GOT3 (cell line): Measurements from ENCODE around the gene NELFE.
"Not testable (repeated sequence)": the region's sequence is repeated elsewhere in the genome, so short reads cannot be mapped to it uniquely, and the experiment has no call there.

Source experiments
- DNase-seq: peaks from one replicate; lab custom pipeline; 2025; ENCODE audit warnings: mixed read lengths; lab: John Stamatoyannopoulos, UW

NELFE gene

GRCh38 chr6:31958741-31959739, at the start of gene NELFE, which contains the start of gene SKIC2:
Gene NELFE, minus strand, starts transcription at chr6:31958971. Its CDS starts 525 bp downstream, at chr6:31958446.
Gene SKIC2, plus strand, starts transcription at chr6:31959175. Its CDS starts 18 bp downstream, at chr6:31959193.
- DNase-seq, result peak; percentile 92

DNA sequence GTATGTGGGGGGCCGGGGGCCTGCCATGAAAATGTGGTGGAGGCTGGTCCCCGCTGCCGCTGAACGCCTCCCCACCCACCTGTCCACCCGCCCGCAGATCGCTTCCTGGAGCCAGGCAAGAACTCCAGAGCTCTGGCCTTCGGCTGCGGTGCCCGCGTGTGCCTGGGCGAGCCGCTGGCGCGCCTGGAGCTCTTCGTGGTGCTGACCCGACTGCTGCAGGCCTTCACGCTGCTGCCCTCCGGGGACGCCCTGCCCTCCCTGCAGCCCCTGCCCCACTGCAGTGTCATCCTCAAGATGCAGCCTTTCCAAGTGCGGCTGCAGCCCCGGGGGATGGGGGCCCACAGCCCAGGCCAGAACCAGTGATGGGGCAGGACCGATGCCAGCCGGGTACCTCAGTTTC, 49.3 kb upstream of the NELFE start:
- DNase-seq, result not testable (repeated sequence)

- DNase-seq, result not testable (repeated sequence)
Measured at GRCh38 chr6:32007086-32007485, 48.3 kb upstream of the NELFE start.

GRCh38 chr6:32005991-32006529, 47.3 kb upstream of the NELFE start:
- not testable (repeated sequence) for DNase-seq

DNA sequence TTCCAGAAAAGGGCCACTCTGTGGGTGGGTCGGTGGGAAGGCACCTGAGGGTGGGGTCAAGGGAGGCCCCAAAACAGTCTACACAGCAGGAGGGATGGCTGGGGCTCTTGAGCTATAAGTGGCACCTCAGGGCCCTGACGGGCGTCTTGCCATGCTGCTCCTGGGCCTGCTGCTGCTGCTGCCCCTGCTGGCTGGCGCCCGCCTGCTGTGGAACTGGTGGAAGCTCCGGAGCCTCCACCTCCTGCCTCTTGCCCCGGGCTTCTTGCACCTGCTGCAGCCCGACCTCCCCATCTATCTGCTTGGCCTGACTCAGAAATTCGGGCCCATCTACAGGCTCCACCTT, 46.7 kb upstream of the NELFE start:
- DNase-seq, result not testable (repeated sequence)

DNA sequence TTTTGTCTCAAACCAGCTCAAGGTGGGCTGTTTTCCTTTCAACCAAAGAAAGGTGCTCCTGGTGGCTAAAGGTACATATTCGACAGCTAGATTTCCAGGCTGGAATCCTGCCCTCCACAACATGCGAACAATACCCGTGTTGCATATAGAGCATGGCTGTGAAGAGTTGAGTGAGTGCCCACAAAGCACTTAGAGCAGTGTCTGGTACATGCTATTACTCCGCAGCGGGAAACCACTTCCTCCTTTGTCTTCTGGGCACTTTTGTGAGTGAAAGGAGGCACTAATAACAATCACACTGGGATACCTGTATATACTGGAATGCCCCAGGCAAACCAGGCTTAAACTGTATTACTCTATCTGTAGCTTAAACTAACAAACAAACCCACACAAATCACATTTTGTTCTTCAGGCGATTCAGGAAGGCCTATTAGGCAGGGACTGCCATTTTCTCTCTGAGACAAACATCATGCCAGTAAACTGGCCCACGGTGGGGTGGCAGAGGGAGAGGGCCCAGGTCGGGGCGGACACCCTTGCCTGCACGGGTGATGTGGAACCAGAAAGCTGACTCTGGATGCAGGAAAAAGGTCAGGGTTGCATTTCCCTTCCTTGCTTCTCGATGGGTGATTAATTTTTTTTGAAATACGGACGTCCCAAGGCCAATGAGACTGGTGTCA, 46.2 kb upstream of the NELFE start:
- not testable (repeated sequence) for DNase-seq

DNA sequence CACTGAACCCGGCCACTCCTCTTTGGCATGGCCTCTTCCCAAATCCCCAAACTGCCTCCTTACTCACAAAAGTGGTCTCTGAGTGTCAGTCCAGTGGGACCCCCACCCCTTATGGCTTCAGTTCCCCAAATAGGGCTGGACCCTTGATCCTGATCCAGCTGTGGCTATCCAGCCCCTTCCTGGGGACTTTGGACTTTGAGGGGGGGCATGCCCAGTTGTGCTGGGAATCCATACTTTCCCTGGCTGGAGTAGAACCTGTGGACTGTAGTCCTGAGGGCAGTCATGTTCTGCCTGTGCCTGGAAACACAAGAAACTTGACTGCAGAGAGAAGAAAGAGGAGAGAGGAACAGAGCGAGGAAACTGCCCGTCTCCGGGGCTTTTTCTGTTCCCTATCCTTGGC, 45.6 kb upstream of the NELFE start:
- not testable (repeated sequence) for DNase-seq

GRCh38 chr6:32003301-32003700, 44.5 kb upstream of the NELFE start:
- DNase-seq, result not testable (repeated sequence)

- not testable (repeated sequence) for DNase-seq
Measured at GRCh38 chr6:32002546-32003268, 43.9 kb upstream of the NELFE start.

GRCh38 chr6:31996385-31996784, 37.6 kb upstream of the NELFE start:
- DNase-seq, result not testable (repeated sequence)

GRCh38 chr6:31994421-31994820, 35.6 kb upstream of the NELFE start:
- not testable (repeated sequence) for DNase-seq

GRCh38 chr6:31989363-31989762, 30.6 kb upstream of the NELFE start:
- DNase-seq, result not testable (repeated sequence)

- not testable (repeated sequence) for DNase-seq
Measured at GRCh38 chr6:31981744-31982143, 23.0 kb upstream of the NELFE start, which contains the start of gene C4A. Gene C4A, plus strand, starts transcription at chr6:31982057. Its CDS starts 51 bp downstream, at chr6:31982108.

- DNase-seq, result not testable (repeated sequence)
Measured at GRCh38 chr6:31980998-31981397, 22.2 kb upstream of the NELFE start.

DNA sequence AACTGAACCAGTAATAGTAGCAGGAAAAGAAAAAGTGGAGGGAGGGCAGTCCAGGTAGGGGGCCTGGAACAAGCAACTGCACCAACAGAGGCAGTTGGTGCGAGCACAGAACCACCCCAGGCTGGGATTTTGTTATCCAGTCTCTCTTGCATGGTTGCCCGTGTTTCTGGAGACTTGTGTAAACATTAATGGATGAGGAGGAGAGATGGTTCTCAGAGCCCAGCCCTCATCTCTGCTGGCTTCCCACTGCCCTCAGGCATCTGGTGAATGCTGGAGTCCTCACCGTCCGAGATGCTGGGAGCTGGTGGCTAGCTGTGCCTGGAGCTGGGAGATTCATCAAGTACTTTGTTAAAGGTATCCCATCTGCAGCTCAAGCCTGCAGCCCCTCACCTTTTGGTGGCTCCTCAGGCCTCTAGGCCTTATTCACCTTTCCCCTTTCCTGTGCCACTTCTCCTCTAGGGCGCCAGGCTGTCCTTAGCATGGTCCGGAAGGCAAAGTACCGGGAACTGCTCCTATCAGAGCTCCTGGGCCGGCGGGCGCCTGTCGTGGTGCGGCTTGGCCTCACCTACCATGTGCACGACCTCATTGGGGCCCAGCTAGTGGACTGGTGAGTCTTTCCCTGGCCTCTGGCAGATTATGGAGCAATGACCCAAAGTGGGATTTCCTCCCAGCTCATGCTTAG, 21.6 kb upstream of the NELFE start:
- not testable (repeated sequence) for DNase-seq

DNA sequence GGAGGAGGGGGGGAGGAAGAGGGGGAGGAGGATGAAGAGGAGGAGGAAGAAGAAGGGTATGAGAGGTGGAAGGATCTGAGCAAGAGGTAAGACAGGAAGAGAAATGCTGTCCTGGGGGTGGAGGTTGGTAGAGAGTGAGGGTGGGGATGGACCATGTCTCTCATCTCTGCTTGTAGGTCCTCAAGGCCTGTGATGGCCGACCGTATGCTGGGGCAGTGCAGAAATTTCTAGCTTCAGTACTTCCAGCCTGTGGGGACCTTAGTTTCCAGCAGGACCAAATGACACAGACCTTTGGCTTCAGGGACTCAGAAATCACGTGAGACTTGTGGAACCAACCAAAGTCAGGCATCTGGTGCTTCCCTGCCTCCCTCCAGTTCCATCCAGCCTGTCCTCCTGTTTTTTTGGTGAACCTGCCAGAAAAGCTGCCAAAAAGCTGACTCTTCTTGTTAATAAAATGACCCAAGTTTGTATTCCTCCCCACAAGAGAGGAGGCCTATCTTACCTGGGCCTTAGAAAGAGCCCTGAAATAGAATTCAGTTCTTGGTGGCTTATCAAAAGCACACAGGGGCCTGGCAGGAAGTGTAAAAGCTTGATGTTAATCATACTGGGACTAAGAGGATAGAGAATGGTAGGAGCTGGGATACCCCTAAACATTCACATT, 20.6 kb upstream of the NELFE start:
- DNase-seq, result no peak

GRCh38 chr6:31978831-31979230, 20.1 kb upstream of the NELFE start:
- DNase-seq, result no peak

DNA sequence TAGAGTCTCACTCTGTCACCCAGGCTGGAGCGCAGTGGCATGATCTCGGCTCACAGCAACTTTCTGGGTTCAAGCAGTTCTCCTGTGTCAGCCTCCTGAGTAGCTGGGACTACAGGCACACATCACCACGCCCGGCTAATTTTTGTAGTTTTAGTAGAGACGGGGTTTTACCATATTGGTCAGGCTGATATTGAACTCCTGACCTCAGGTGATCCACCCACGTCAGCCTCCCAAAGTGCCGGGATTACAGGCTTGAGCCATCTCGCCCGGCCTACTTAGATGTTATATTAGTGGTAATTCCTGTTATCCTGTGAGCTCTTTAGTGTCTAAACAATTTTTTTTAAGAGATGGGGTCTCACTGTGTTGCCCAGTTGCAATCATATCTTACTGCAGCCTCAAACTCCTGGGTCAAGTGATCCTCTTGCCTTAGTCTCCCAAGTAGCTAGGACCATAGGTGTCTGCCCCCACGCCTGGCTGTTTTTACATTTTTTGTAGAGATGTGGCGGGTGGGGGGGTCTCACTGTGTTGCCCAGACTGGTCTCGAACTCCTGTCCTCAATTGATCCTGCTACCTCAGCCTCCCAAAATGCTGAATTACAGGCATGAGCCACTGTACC, 19.2 kb upstream of the NELFE start:
- DNase-seq, result no peak

- DNase-seq, result not testable (repeated sequence)
Measured at GRCh38 chr6:31976065-31976464, 17.3 kb upstream of the NELFE start.
